HepG2 (cell line): ENCODE results near the gene C21orf58. TPM values are rescaled to one million over a fixed set of nuclear protein-coding genes. Genes with fewer than 3 reads are reported as not detected.

ENCODE experiments used
- AHR ChIP-seq: IDR thresholded peaks from 2 replicates; pipeline ENCODE4 v1.6.1; 2018; ENCODE audit warnings: missing genetic modification reagents, missing compliant biosample characterization
- CCAR2 ChIP-seq: fragments of 200-400 bp; formaldehyde crosslinking; optimal IDR thresholded peaks from 2 replicates; pipeline ENCODE3; 2018; ENCODE audit warnings: low read depth, mild to moderate bottlenecking, low read length, moderate library complexity
- CENPX ChIP-seq: sonication (generic); formaldehyde crosslinking; IDR thresholded peaks from 2 replicates; pipeline ENCODE4 v1.9.0; 2021; ENCODE audit warnings: mild to moderate bottlenecking, missing genetic modification reagents, moderate library complexity
- CHD4 ChIP-seq: fragments of 200-600 bp; sonication (generic); IDR thresholded peaks from 2 replicates; pipeline ENCODE4 v1.7.0; 2017; ENCODE audit warnings: mild to moderate bottlenecking, low read length, borderline replicate concordance
- DMTF1 ChIP-seq: sonication (generic); formaldehyde crosslinking; IDR thresholded peaks from 2 replicates; pipeline ENCODE4 v1.4.0; 2020; ENCODE audit warnings: mild to moderate bottlenecking, missing genetic modification reagents
- HBP1 ChIP-seq: IDR thresholded peaks from 2 replicates; pipeline ENCODE4 v1.6.1; 2016; ENCODE audit warnings: low read depth, control low read depth
- IRF1 ChIP-seq: sonication (generic); formaldehyde crosslinking; IDR thresholded peaks from 2 replicates; pipeline ENCODE4 v1.4.0; 2020; ENCODE audit warnings: low read depth, mild to moderate bottlenecking, missing genetic modification reagents
- ISL2 ChIP-seq: sonication (generic); formaldehyde crosslinking; IDR thresholded peaks from 2 replicates; pipeline ENCODE4 v1.5.0; 2020; ENCODE audit warnings: missing genetic modification reagents
- KDM5B ChIP-seq: sonication (generic); formaldehyde crosslinking; IDR thresholded peaks from 2 replicates; pipeline ENCODE4 v1.4.0; 2020; ENCODE audit warnings: missing genetic modification reagents, mild to moderate bottlenecking, borderline replicate concordance
- RARA ChIP-seq: IDR thresholded peaks from 2 replicates; pipeline ENCODE4 v1.6.1; 2016; ENCODE audit warnings: missing genetic modification reagents, missing compliant biosample characterization
- SIN3B ChIP-seq: fragments of 150-350 bp; IDR thresholded peaks from 2 replicates; pipeline ENCODE4 v1.6.1; 2014; ENCODE audit warnings: low read length
- SRSF9 ChIP-seq: fragments of 200-400 bp; formaldehyde crosslinking; IDR thresholded peaks from 2 replicates; pipeline ENCODE4 v1.6.1; 2018; ENCODE audit warnings: borderline replicate concordance, mild to moderate bottlenecking, low read depth, low read length; ENCODE audit not compliant: insufficient read depth, poor library complexity, severe bottlenecking
- ZBTB7B ChIP-seq: sonication (generic); formaldehyde crosslinking; IDR thresholded peaks from 2 replicates; pipeline ENCODE4 v1.4.0; 2020; ENCODE audit warnings: missing genetic modification reagents
- ZFP1 ChIP-seq: IDR thresholded peaks from 2 replicates; pipeline ENCODE4 v1.6.1; 2016
- ZSCAN5A ChIP-seq: sonication (generic); formaldehyde crosslinking; IDR thresholded peaks from 2 replicates; pipeline ENCODE4 v1.8.0; 2022; ENCODE audit warnings: mild to moderate bottlenecking, missing genetic modification reagents, borderline replicate concordance
- polyA plus RNA-seq, 8 experiments: library from polyadenylated mRNA; depleted of rRNA in 3 of 8; stranded (reverse) in 7 of 8; unstranded in 1 of 8; fragments of >200 nt; fragmentation: Illumina TruSeq in 4 of 8; extraction: Trizol in 4 of 8; gene quantifications; 2 replicates each; pipeline versions ENCODE4 v1.2.1 to v1.2.3, GENCODE V29; 2011 to 2016; ENCODE audit warnings: low read depth in 4 of 8, missing spikeins in 1 of 8, mixed read lengths in 1 of 8; ENCODE audit not compliant: insufficient read depth in 1 of 8
- total RNA-seq, 5 experiments: library from RNA; depleted of rRNA; stranded (reverse); fragments of >200 nt; fragmentation: Illumina TruSeq; extraction: Trizol; gene quantifications; 2 replicates each; pipeline ENCODE4 v1.2.3, GENCODE V29; 2016; ENCODE audit warnings: low read depth in 1 of 5
- TF ChIP-seq, protein P1 (sequence below): sonication (generic); formaldehyde crosslinking; IDR thresholded peaks from 2 replicates; pipeline ENCODE4 v1.4.0; 2020; ENCODE audit warnings: missing genetic modification reagents; ENCODE audit errors: not compliant biosample characterization
- TF ChIP-seq, protein P2 (sequence below): sonication (generic); formaldehyde crosslinking; IDR thresholded peaks from 2 replicates; pipeline ENCODE4 v1.4.0; 2020; ENCODE audit warnings: mild to moderate bottlenecking, missing genetic modification reagents, borderline replicate concordance

C21orf58 gene
- total and polyA plus RNA-seq, 2 of the 13 experiments (the other 11 are each of a cell fraction or from before 2014, with no cell fraction given): 3.5 to 6.8 TPM

DNA sequence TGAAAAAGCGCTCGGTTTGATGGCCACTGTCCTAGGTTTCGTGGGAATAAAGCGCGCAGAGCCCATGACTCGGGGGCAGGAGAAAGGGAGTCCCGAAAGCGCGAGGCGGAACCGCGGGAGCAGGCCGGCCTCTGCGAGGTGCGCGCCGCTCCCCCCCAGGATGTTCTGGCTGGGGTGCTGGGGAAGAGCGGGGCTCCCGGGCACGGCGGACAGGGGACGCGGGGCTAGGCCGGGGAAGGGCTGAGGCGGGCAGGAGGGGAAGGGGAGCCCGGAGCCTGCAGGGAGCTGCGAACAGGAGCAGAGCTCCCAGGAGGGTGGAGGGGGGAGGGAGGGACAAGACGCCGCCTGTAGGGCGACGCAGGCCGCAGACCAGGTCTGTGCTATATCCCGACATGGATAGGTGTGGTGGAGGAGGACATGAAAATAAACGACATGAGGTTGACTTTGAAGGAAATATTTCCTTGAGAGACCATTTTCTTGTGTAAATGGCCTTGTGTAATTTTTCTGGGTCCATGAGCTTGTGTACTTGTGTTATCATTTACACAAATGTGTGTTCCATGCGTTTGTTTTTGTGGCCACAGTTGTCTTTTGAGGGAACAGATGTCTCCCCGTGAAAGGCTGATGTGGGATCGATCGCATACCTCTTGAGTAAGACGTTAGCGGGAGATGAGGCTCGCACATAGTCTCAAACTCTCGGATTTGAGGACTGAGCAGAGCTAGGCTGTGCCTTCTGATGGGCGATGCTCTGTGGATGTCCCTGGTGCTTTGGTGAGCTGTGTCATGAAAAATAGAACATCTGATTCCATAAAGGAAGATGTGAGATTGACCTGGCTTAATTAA lies 1.6 kb upstream of the C21orf58 start (continued):
- TF ChIP-seq CCAR2 (no peak), AHR (CRISPR knock-in tag) (no peak), ISL2 (CRISPR knock-in tag) (no peak), ZBTB7B (CRISPR knock-in tag) (no peak), SIN3B (no peak), CENPX (no peak), IRF1 (no peak), KDM5B (no peak), CHD4 (no peak), ZSCAN5A (CRISPR knock-in tag) (no peak), DMTF1 (CRISPR knock-in tag) (no peak), RARA (CRISPR knock-in tag) (no peak), ZFP1 (CRISPR knock-in tag) (no peak), SRSF9 (no peak), HBP1 (no peak)
- TF ChIP-seq, protein P1, sequence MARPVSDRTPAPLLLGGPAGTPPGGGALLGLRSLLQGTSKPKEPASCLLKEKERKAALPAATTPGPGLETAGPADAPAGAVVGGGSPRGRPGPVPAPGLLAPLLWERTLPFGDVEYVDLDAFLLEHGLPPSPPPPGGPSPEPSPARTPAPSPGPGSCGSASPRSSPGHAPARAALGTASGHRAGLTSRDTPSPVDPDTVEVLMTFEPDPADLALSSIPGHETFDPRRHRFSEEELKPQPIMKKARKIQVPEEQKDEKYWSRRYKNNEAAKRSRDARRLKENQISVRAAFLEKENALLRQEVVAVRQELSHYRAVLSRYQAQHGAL (CRISPR knock-in tag): no peak
- TF ChIP-seq, protein P2, sequence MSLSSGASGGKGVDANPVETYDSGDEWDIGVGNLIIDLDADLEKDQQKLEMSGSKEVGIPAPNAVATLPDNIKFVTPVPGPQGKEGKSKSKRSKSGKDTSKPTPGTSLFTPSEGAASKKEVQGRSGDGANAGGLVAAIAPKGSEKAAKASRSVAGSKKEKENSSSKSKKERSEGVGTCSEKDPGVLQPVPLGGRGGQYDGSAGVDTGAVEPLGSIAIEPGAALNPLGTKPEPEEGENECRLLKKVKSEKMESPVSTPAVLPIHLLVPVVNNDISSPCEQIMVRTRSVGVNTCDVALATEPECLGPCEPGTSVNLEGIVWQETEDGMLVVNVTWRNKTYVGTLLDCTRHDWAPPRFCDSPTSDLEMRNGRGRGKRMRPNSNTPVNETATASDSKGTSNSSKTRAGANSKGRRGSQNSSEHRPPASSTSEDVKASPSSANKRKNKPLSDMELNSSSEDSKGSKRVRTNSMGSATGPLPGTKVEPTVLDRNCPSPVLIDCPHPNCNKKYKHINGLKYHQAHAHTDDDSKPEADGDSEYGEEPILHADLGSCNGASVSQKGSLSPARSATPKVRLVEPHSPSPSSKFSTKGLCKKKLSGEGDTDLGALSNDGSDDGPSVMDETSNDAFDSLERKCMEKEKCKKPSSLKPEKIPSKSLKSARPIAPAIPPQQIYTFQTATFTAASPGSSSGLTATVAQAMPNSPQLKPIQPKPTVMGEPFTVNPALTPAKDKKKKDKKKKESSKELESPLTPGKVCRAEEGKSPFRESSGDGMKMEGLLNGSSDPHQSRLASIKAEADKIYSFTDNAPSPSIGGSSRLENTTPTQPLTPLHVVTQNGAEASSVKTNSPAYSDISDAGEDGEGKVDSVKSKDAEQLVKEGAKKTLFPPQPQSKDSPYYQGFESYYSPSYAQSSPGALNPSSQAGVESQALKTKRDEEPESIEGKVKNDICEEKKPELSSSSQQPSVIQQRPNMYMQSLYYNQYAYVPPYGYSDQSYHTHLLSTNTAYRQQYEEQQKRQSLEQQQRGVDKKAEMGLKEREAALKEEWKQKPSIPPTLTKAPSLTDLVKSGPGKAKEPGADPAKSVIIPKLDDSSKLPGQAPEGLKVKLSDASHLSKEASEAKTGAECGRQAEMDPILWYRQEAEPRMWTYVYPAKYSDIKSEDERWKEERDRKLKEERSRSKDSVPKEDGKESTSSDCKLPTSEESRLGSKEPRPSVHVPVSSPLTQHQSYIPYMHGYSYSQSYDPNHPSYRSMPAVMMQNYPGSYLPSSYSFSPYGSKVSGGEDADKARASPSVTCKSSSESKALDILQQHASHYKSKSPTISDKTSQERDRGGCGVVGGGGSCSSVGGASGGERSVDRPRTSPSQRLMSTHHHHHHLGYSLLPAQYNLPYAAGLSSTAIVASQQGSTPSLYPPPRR (CRISPR knock-in tag): no peak
